Subcutaneous abdominal adipose tissue (tissue), 5 donors: ENCODE measurements around the gene SYTL2.

ENCODE experiments used
- H3K27ac ChIP-seq: one replicate; pipeline ENCODE4 v1.7.0; 2013; ENCODE audit warnings: low read depth, mild to moderate bottlenecking, inconsistent platforms, low read length, moderate library complexity
- H3K27me3 ChIP-seq, 5 donors: one replicate each; pipeline ENCODE4 v1.7.0; 2013; ENCODE audit warnings: low read length in 5 of 5, inconsistent platforms in 1 of 5; ENCODE audit not compliant: control insufficient read depth in 5 of 5, insufficient read depth in 4 of 5
- H3K36me3 ChIP-seq, 5 donors: one replicate each; pipeline ENCODE4 v1.7.0; 2013; ENCODE audit warnings: low read length in 5 of 5; ENCODE audit not compliant: control insufficient read depth in 5 of 5, insufficient read depth in 5 of 5
- H3K4me1 ChIP-seq, 5 donors: one replicate each; pipeline ENCODE4 v1.7.0; 2013; ENCODE audit warnings: low read length in 5 of 5, mild to moderate bottlenecking in 3 of 5, moderate library complexity in 1 of 5; ENCODE audit not compliant: control insufficient read depth in 5 of 5, insufficient read depth in 5 of 5
- H3K4me3 ChIP-seq, 5 donors: one replicate each; pipeline ENCODE4 v1.7.0; 2013; ENCODE audit warnings: low read length in 5 of 5, low read depth in 1 of 5
- H3K9ac ChIP-seq, 5 donors: one replicate each; pipeline ENCODE4 v1.7.0; 2013; ENCODE audit warnings: low read length in 5 of 5, mild to moderate bottlenecking in 4 of 5, moderate library complexity in 3 of 5
- H3K9me3 ChIP-seq, 5 donors: one replicate each; pipeline ENCODE4 v1.7.0; 2013; ENCODE audit warnings: low read length in 5 of 5; ENCODE audit not compliant: control insufficient read depth in 5 of 5
- donor health status: healthy.
- donor health status: healthy.
- donor health status: healthy.
- donor health status: healthy.
- donor health status: healthy.

Gene SYTL2

DNA sequence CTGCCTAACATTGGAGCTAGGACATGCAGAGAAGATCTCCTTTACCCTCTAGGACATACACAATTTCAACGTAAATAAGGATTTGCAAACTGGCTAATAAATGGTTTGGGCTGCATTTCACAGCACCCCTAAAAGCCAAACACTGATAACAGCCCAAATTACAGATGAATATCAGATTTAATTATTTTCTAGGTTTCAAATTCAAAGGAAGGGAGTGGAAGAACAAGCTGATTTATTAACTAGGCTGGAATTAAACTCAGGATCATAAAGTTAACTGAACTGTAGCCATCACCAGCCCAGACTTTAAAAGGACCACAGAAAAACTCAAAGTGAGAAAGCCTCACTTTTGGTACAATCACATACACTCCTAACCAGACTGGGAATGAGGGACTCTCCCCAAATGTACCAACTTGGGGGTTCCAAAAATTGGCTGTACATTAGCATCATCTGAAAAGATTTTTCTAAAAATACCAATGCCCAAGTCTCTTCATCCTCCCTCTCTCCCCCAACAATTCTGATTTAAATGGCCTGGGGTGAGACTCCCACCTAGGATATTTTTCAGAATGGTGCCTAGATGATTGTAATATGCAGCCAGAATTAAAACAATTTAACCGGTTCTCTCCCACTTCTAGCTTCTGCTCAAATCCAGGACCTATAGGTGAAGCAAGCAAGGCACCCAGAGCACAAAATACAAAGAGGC, 43.5 kb downstream of the SYTL2 start:
- no peaks in the 10 kb centered on the region for H3K27me3 ChIP-seq
- no peak overlapping the region for H3K4me3 ChIP-seq
- no peak overlapping the region for H3K27ac ChIP-seq
- H3K4me1 ChIP-seq: no peaks in the 10 kb centered on the region
- peaks cover 0 to 11% (median 5%) of the 10 kb centered on the region in 5 donors for H3K9me3 ChIP-seq
- H3K9ac ChIP-seq: no peak overlapping the region
- no peaks in the 10 kb centered on the region for H3K36me3 ChIP-seq

DNA sequence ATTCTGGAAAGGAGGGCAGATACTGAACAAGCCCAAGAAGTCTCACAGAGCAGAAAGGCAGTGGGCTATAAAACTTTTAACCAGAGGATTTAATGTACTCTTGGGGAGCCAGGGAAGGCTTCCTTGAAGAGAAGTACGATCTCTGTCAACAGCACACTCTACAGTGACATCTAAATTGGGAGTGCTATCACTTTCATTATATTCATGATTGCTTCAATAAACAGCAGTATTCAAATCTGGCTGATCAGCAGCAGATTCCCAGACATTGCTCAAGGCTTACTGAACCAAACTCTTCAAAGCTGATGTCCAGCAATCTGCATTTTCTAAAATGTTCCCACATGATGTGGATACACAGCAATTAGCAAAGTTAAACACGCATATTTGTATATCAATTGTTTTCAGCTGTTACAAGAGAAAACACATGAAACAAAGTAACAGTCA, 44.2 kb downstream of the SYTL2 start:
- H3K9me3 ChIP-seq: peaks cover 0 to 11% (median 5%) of the 10 kb centered on the region in 5 donors
- no peaks in the 10 kb centered on the region for H3K4me1 ChIP-seq
- H3K4me3 ChIP-seq: no peak overlapping the region
- no peak overlapping the region for H3K27ac ChIP-seq
- H3K27me3 ChIP-seq: no peaks in the 10 kb centered on the region
- H3K9ac ChIP-seq: no peak overlapping the region
- H3K36me3 ChIP-seq: no peaks in the 10 kb centered on the region

DNA sequence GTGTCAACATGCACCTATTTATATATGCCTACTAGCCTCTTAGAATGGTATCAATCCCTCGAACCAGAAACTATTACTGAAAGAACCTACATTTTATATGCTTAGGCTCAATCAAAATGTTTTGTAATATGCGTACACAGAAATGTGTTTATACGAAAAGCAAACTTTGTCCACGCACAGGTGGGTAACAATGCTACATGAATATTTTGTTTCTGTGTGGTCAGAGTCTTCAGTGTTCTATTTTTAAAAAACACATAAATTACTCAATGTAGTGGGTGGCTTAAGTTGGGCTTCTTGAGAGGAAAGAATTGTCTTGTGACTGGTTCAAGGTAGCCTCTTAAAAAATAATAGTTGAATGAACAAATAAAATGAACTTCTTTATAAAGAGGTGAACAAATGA, 46.1 kb downstream of the SYTL2 start:
- H3K9me3 ChIP-seq: peaks cover 0 to 7% (median 3%) of the 10 kb centered on the region in 5 donors
- no peaks in the 10 kb centered on the region for H3K36me3 ChIP-seq
- no peaks in the 10 kb centered on the region for H3K27me3 ChIP-seq
- no peak overlapping the region for H3K9ac ChIP-seq
- H3K4me3 ChIP-seq: no peak overlapping the region
- no peaks in the 10 kb centered on the region for H3K4me1 ChIP-seq
- H3K27ac ChIP-seq: no peak overlapping the region

DNA sequence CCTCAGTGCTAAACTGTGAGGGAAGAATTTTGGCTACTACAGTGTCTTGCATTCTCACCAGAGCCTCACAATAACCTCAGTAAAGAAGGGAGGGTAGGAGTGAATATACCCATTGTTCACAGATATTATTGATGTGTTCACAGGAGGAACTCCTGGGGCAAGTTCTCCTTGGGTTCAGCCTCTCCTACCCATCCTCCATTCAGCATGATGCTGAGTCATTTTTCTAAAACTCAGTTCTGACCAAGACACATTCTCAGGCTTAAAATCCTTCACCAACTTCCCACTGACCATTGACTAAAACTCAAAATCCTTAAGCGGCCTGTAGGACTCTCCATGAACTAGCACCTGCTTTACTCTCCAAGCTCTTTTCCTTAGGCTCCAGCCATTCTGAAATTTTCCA, 48.7 kb downstream of the SYTL2 start:
- H3K9ac ChIP-seq: no peak overlapping the region
- no peaks in the 10 kb centered on the region for H3K9me3 ChIP-seq
- no peaks in the 10 kb centered on the region for H3K27me3 ChIP-seq
- no peaks in the 10 kb centered on the region for H3K36me3 ChIP-seq
- H3K27ac ChIP-seq: no peak overlapping the region
- no peak overlapping the region for H3K4me3 ChIP-seq
- peaks cover 0 to 4% (median 0%) of the 10 kb centered on the region in 5 donors for H3K4me1 ChIP-seq

DNA sequence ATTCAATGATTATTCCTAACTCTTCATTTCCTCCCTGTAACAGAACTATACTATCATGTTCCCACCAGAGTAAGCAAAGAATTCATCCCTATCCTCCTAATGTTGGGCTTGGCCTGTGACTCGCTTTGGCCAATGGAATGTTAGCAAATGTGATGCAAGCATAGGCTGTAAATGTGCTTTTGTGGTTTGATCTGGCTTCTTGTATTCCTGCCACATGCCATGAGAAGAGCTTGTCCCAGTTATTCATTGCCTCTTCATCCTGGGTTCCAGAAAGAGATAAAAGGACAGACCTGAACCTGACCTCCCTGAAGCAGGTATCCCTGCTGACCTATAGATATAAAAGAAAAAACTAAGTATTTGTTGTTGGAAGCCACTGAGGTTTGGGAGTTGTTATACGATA, 51.0 kb downstream of the SYTL2 start:
- Histone ChIP-seq H3K9ac (no peak overlapping the region), H3K27me3 (no peaks in the 10 kb centered on the region), H3K9me3 (no peaks in the 10 kb centered on the region), H3K27ac (no peak overlapping the region), H3K36me3 (no peaks in the 10 kb centered on the region), H3K4me3 (no peak overlapping the region), H3K4me1 (peaks cover 0 to 4% (median 0%) of the 10 kb centered on the region in 5 donors)

DNA sequence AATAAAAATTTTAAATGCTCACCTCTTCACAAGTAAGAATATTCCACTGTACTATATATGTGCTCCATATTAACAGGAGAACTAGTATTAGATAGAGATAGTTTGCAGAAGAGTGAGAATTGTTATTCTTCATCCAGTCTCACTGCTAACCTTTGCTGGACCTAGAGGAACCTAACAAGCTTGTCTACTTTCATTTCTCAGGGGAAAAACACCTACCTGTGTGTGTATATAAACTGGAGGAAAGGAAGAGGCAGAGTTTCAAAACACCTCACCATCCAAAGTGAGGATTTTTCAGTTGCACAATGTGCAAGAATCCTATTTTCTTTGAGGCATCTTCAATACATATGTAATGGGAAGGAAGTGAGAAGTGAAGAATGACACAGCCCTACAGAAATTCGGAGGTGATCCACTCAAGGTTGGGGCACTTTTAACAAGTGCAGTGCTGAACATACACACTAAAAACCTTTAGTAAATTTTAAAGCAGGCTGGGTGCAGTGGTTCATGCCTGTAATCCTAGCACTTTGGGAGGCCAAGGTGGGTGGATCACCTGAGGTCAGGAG, 52.4 kb downstream of the SYTL2 start:
- Histone ChIP-seq H3K9ac (no peak overlapping the region), H3K27me3 (no peaks in the 10 kb centered on the region), H3K36me3 (no peaks in the 10 kb centered on the region)

DNA sequence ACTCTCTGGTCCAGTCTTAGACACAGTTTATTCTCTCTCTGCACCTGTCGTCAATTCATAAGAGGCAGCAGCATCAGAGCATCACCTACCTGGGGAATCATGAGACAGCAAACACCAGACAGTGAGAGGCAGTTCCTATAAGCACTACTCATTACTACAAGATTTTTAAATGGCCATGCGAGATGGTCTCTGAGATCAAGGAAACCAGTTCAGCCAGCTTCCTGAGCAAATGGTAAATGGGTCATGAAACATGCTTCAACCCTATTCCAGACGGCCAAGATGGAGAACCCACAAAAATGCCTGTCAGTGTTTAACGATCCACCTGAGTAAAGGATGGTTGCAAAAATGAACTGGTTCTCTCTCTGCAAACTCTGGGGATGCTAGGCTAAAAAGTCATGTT, 52.9 kb downstream of the SYTL2 start:
- Histone ChIP-seq H3K27me3 (no peaks in the 10 kb centered on the region), H3K4me3 (no peak overlapping the region), H3K36me3 (no peaks in the 10 kb centered on the region), H3K9me3 (no peaks in the 10 kb centered on the region), H3K4me1 (peaks cover 0 to 4% (median 0%) of the 10 kb centered on the region in 5 donors), H3K9ac (no peak overlapping the region), H3K27ac (no peak overlapping the region)

More for the DNA sequence above, 52.4 kb downstream of the SYTL2 start:
- Histone ChIP-seq H3K9me3 (no peaks in the 10 kb centered on the region), H3K27ac (no peak overlapping the region), H3K4me3 (no peak overlapping the region), H3K4me1 (peaks cover 0 to 4% (median 0%) of the 10 kb centered on the region in 5 donors)

DNA sequence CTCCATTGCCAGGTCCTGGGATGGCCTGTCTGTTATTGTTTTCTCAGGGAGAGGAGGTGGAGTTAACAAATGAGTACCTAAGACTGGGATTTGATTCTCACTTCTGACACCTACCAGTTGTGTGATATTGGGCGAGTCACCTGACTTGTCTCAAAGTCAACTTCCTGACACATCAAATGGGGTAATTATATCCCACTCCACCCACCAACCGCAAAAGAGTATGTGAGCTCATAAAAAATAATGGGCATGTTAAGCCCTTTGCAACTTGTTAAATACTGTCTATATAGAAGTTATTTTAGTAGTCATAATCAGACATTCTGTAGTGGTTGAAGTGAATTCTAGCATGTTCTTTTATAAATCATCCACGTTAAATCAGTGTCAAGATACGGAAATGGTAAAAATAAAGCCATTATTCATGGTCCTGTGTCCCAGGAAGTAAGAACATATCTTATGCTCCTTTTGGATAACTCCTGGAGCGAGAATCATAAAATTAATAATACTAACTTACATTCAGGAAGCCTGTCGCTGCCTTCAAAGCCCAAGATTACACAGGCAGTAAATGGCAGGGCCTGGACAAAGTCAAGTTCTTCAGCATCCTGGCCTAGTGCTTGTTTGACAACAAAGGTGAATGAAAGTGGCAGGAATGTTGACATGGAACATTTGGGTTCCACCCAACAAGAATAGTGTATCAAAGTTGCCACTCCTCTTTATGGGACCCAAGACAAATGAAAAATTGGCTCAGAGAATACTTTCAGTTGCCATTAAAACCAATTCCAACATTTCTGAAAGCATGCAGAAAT, 54.3 kb downstream of the SYTL2 start:
- Histone ChIP-seq H3K4me1 (peaks cover 0 to 4% (median 0%) of the 10 kb centered on the region in 5 donors), H3K27ac (no peak overlapping the region), H3K36me3 (no peaks in the 10 kb centered on the region), H3K4me3 (no peak overlapping the region), H3K9ac (no peak overlapping the region), H3K9me3 (no peaks in the 10 kb centered on the region), H3K27me3 (no peaks in the 10 kb centered on the region)

DNA sequence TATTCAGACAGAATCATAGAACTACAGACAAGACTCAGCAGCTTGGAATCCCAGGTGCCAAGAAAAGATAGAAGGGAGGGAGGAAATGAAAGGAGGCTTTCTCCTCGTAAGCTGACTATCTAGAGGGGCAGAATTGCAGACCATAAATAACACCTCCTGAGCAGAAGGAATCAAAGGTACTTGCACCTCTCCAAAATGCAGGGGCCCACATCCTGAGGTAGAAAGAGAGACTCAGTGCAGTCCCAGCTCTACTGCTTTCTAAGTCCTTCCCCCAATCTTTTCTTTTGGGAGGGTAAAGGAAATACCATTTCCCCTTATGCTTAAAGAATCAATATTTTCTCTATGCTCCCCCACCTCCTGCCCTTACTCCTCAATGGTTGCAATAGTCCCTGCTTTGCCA, 55.2 kb downstream of the SYTL2 start:
- Histone ChIP-seq H3K27me3 (no peaks in the 10 kb centered on the region), H3K9me3 (no peaks in the 10 kb centered on the region), H3K4me3 (no peak overlapping the region), H3K9ac (no peak overlapping the region), H3K36me3 (no peaks in the 10 kb centered on the region), H3K4me1 (peaks cover 0 to 4% (median 0%) of the 10 kb centered on the region in 5 donors), H3K27ac (no peak overlapping the region)

DNA sequence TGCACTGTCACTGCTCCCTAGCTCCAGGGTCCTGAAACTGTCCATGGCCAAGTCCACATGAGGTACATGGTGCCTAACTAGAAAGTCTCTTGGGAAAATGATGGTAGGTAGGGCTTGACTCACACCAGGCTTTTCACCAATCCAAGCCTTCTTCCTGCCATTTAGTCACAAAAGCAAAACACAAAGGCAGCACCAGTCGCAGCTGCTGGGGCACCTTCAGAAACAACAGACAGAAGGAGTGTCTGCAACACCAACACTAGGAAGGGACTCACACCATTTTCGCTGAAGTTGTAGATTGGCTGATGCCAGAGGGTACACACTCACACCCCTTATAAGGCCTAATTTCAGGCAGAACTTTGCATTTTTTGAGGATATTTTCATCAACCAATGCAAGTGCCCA, 55.7 kb downstream of the SYTL2 start:
- Histone ChIP-seq H3K36me3 (no peaks in the 10 kb centered on the region), H3K4me1 (peaks cover 0 to 4% (median 0%) of the 10 kb centered on the region in 5 donors), H3K27ac (no peak overlapping the region), H3K27me3 (no peaks in the 10 kb centered on the region), H3K4me3 (no peak overlapping the region), H3K9me3 (no peaks in the 10 kb centered on the region), H3K9ac (no peak overlapping the region)
